Measurements from ENCODE around the gene HHAT. TPM values are rescaled to one million over a fixed set of nuclear protein-coding genes. Genes with fewer than 3 reads are reported as not detected.

Gene HHAT
- total RNA-seq, 1 donor from 2014 or later, result 1.9 TPM

DNA sequence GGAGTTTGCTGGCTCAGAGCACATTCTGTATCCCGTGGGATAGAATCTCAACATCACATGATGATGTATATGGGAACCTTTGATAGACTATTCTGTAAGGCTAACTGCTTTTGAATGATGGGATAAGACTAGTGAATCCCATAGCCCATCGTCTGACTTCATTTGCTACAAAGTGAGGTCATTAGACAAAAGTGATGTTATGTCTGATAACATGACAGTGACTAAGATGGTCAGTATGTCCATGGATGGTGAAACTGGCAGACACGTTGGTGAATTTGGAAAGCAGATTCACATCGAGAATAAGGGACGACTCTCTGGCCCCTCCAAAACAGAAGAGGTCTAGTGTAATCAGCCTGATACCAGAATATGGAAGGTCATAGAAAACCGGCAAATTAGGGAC, 108.4 kb downstream of the HHAT start:
- ATAC-seq (no peak), DNase-seq (ENCODE audit: low spot score) (no peak)

- no peak for DNase-seq (ENCODE audit: low spot score)
- ATAC-seq, result no peak
Observed at GRCh38 chr1:210437781-210438180, 109.1 kb downstream of the HHAT start.

DNA sequence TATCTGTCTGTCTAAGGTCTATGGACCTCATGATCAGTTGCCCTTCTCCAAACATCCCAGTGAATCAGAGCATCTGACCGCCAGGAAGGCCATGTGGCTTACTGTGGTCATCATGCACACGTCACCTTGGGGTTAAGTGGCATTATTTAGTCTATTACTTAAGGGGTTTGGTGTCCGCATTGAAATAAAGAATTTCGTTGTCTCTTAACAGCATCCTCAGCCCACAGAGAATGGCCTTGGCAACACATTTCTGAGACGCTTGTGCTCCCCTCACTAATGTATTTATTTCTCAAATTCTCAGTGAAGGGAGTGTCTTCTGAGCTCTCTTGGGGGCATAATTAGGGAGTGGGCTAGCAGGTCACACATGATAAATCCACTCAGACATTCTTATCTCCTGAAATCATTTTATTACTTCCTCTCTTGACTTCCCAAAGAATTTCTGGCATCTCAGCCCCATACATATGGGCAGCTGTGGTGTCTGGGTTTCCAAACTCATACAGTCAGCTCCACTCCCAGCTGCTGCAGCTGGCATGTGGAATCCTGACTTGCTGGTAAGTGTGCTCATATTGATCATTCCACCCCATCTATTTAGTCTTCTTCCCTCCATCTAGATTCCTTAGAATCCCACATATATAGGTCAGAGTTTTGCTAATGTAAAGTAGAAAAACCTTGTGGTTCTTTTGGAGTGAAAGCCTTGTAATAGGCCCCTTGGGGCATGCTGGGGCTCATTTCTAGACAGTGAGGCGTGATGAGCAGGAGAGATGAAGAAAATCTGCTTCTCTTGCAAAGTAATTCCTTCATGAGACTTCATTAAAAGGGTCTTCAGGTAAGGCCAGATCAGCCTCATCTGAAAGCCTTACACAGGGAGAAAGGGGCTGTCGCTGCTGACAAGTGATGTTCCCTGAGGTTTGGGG, 110.5 kb downstream of the HHAT start:
- DNase-seq (ENCODE audit: low spot score), result no peak
- no peak for ATAC-seq

GRCh38 chr1:210440081-210440480, 111.4 kb downstream of the HHAT start:
- ATAC-seq, result no peak
- DNase-seq (ENCODE audit: low spot score), result no peak

GRCh38 chr1:210441028-210441427, 112.3 kb downstream of the HHAT start:
- ATAC-seq (no peak), DNase-seq (ENCODE audit: low spot score) (no peak)

- DNase-seq (ENCODE audit: low spot score) (no peak), ATAC-seq (peak; percentile 85)
Observed at GRCh38 chr1:210445485-210445884, 116.8 kb downstream of the HHAT start.

GRCh38 chr1:210445931-210446330, 117.2 kb downstream of the HHAT start:
- ATAC-seq (no peak), DNase-seq (ENCODE audit: low spot score) (no peak)

DNA sequence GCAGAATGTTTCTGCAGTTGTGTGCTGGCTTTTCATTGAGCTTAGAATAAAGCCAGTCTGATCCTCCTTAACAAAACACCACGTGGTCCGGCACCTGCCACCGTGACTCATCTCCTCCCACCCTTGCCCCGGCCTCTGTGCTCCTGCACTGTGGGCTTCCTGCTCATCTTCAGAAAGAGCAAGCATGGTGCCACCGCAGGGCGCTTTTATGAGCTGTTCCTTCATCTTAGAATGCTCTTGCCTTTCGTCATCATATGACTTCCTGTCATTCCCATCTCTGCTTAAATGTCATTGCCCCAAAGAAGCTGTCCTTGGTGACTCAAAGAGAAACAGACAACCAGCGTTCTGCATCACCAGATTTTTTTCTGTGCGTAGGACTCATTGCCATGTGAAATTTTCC, 117.8 kb downstream of the HHAT start:
- ATAC-seq (no peak), DNase-seq (ENCODE audit: low spot score) (no peak)

DNA sequence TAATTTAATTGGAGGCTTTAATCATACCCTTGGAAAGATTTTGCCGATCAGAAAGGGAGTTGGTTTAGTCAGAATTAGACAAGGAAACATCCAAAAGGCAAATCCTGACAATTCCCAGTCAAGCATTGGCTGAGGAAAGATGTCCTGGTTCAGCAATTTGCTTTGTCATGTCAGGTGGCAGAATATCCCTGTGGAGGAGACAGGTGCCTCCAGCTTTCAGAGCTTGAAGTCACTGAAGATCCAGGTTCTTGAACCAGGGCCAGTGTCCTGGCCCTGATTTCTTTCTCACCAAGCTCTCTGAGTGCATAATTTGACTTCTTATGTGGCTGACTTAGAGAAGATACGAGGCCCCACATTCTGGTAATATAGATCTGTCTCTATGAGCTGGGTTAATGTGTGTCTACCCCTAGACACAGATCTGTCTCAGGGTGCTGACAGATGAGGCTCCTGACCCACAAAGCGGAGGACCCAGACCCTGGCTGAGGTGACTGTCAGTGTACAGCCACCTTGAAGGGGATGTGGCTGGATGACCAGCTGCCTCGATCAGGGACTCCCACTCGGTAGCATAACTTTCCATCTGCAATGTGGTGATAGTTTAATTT, 118.9 kb downstream of the HHAT start:
- no peak for ATAC-seq
- no peak for DNase-seq (ENCODE audit: low spot score)

DNA sequence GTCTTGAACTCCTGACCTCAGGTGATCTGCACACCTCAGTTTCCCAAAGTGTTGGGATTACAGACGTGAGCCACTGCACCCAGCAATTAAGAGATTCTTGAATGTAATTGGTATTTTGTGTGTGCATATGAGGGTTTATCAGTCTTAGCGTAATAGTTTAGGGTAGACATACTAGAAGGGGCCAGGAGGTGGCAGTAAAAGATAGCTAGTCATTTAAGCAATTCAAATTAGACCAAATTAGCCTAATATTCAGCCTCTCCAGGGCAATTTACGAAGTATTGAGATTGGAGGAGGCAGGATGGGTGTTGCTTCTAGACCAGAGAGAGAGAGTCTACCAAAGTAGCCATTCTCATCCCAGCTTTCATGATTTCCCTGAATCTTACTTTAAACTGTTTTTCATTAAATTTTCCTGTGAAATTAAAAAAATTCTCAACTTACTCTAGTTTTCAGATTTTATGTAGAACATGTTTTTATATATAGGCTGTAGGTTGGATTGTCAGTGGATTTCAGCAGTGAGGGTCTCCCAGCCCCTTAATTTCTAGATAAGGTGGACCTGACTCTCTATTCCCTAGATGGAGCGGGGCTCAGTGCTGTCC, 119.7 kb downstream of the HHAT start:
- no peak for DNase-seq (ENCODE audit: low spot score)
- peak; percentile 84 for ATAC-seq

- DNase-seq (ENCODE audit: low spot score), result no peak
- ATAC-seq, result no peak
Observed at GRCh38 chr1:210455840-210456603, 127.3 kb downstream of the HHAT start.

DNA sequence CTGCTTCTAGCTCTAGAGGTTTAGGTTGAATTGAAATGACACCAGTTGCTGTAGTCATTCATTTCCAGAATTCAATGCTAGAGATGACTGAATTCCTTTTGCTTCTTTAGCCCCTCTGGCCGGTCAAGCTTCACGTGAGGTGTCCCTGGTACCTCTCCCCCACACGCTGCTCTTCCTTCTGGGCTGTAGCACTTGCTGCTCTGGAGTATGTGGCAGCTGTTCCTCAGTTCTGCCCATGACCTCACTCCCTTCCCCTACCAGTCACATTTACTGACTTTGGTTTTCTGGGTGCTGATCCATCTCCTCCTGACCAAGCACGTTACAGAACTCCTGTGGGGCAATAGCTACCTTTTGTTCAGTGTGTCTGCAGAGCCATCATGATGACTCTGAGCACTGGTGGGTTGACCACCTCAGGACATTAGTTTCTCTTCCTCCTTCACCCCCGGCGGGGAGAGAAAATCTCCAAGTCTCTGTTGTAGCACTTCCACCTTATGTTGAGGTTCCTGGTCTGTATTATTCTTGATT, 128.1 kb downstream of the HHAT start:
- ATAC-seq (no peak), DNase-seq (ENCODE audit: low spot score) (no peak)

- ATAC-seq (no peak), DNase-seq (ENCODE audit: low spot score) (no peak)
Observed at GRCh38 chr1:210457568-210457967, 128.9 kb downstream of the HHAT start.

GRCh38 chr1:210464519-210465039, 135.9 kb downstream of the HHAT start:
- ATAC-seq (no peak), DNase-seq (ENCODE audit: low spot score) (no peak)

- ATAC-seq (no peak), DNase-seq (ENCODE audit: low spot score) (no peak)
Observed at GRCh38 chr1:210465150-210465549, 136.4 kb downstream of the HHAT start.

GRCh38 chr1:210467440-210468043, 138.8 kb downstream of the HHAT start:
- DNase-seq (ENCODE audit: low spot score) (no peak), ATAC-seq (no peak)

GRCh38 chr1:210469441-210469840, 140.7 kb downstream of the HHAT start:
- DNase-seq (ENCODE audit: low spot score), result no peak
- ATAC-seq, result no peak

- no peak for ATAC-seq
- DNase-seq (ENCODE audit: low spot score), result no peak
Observed at GRCh38 chr1:210475321-210475720, 146.6 kb downstream of the HHAT start.

GRCh38 chr1:210475806-210476205, 147.1 kb downstream of the HHAT start:
- ATAC-seq (no peak), DNase-seq (ENCODE audit: low spot score) (no peak)

GRCh38 chr1:210476730-210477129, 148.0 kb downstream of the HHAT start:
- DNase-seq (ENCODE audit: low spot score) (no peak), ATAC-seq (no peak)
